GM23338 (cell line): ENCODE results near the gene IL36B.

ENCODE experiments used
- CTCF ChIP-seq, 2 experiments: fragments of 200-600 bp in 1 of 2; sonication (generic) in 1 of 2; conservative IDR thresholded peaks; 2 replicates each; pipeline versions ENCODE4 v1.5.1 to v1.6.1; 2016 to 2017; ENCODE audit warnings: antibody characterized with exemption in 2 of 2, low read depth in 2 of 2, mild to moderate bottlenecking in 2 of 2, moderate library complexity in 1 of 2
- POLR2AphosphoS5 ChIP-seq: IDR thresholded peaks from 2 replicates; pipeline ENCODE4 v1.6.1; 2016; ENCODE audit warnings: antibody characterized with exemption, low read depth
- REST ChIP-seq: IDR thresholded peaks from one replicate; pipeline ENCODE4 v1.6.1; 2018; ENCODE audit warnings: antibody characterized with exemption; ENCODE audit not compliant: unreplicated experiment
- ZNF462 ChIP-seq: fragments of 250-450 bp; sonication (Bioruptor Pico); IDR thresholded peaks from 2 replicates; pipeline ENCODE4 v1.5.0; 2020; ENCODE audit warnings: mild to moderate bottlenecking, moderate library complexity

DNA sequence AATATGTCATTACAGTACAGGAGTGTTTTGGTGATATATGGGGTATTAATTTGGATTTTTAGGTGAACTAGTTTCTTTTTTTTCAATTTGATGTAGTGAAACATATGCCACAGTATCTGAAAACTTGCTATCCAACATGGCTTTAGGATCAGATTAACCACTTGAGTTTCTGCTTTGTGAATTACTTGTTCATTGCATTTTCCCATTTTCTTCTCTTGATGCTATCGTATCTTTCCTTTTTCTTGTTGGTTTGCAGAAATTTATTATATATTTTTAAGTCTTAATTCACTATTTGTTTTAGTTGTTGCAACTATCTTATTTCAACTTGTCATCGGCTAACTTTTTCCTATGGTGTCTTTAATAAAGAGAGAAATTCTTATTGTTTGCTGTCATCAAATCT lies 38.6 kb downstream of the IL36B start:
- no peak for TF ChIP-seq REST
- no peak for TF ChIP-seq CTCF (conservative IDR thresholded peaks at IDR 0.05; ENCODE audit: low read depth in 2 of 2)
- no peak for TF ChIP-seq POLR2AphosphoS5
- no peak for TF ChIP-seq ZNF462
